ENCODE results near the gene RNASE1. TPM values are rescaled to one million over a fixed set of nuclear protein-coding genes. Genes with fewer than 3 reads are reported as not detected.
"Not testable (repeated sequence)": the region's sequence is repeated elsewhere in the genome, so short reads cannot be mapped to it uniquely, and the experiment has no call there.

RNASE1 gene
- total RNA-seq, 1 experiment from 2014 or later: not detected

GRCh38 chr14:20830831-20831230 lies 28.2 kb upstream of the RNASE1 start:
- Mint-ChIP-seq H3K36me3 (ENCODE audit: insufficient read depth, unreplicated experiment) (no peaks in the 10 kb centered on the region), H3K27ac (ENCODE audit: low read depth, unreplicated experiment) (no peak overlapping the region), H3K27me3 (ENCODE audit: insufficient read depth, unreplicated experiment) (peaks cover 11% of the 10 kb centered on the region), H3K4me3 (ENCODE audit: unreplicated experiment) (no peak overlapping the region), H3K4me1 (ENCODE audit: insufficient read depth, unreplicated experiment) (no peaks in the 10 kb centered on the region), H3K9me3 (ENCODE audit: unreplicated experiment) (no peaks in the 10 kb centered on the region)
- intact Hi-C loops (cut with micrococcal nuclease): no loop called here
- POLR2A ChIA-PET: no interaction called here
- DNase-seq (ENCODE audit: unreplicated experiment): no peak
- CTCF ChIA-PET: no interaction called here
- BruUV-seq (replicated peaks): no TSS peak
- TF ChIP-seq CTCF (IDR thresholded peaks at IDR 0.05; ENCODE audit: unreplicated experiment): no peak

GRCh38 chr14:20828024-20828694 lies 25.5 kb upstream of the RNASE1 start:
- H3K4me1 Mint-ChIP-seq (ENCODE audit: insufficient read depth, unreplicated experiment); BruUV-seq (replicated peaks); intact Hi-C loops (cut with micrococcal nuclease); POLR2A ChIA-PET; DNase-seq (ENCODE audit: unreplicated experiment); H3K36me3 Mint-ChIP-seq (ENCODE audit: insufficient read depth, unreplicated experiment); H3K27ac Mint-ChIP-seq (ENCODE audit: low read depth, unreplicated experiment); CTCF ChIA-PET; H3K4me3 Mint-ChIP-seq (ENCODE audit: unreplicated experiment); H3K9me3 Mint-ChIP-seq (ENCODE audit: unreplicated experiment): not testable (repeated sequence)
- H3K27me3 Mint-ChIP-seq (ENCODE audit: insufficient read depth, unreplicated experiment): peaks cover 13% of the 10 kb centered on the region

- intact Hi-C loops (cut with micrococcal nuclease): no loop called here
- Mint-ChIP-seq H3K27me3 (ENCODE audit: insufficient read depth, unreplicated experiment) (peaks cover 13% of the 10 kb centered on the region), H3K27ac (ENCODE audit: low read depth, unreplicated experiment) (no peak overlapping the region), H3K9me3 (ENCODE audit: unreplicated experiment) (no peaks in the 10 kb centered on the region), H3K36me3 (ENCODE audit: insufficient read depth, unreplicated experiment) (no peaks in the 10 kb centered on the region), H3K4me1 (ENCODE audit: insufficient read depth, unreplicated experiment) (no peaks in the 10 kb centered on the region), H3K4me3 (ENCODE audit: unreplicated experiment) (no peak overlapping the region)
- TF ChIP-seq CTCF (IDR thresholded peaks at IDR 0.05; ENCODE audit: unreplicated experiment): no peak
- BruUV-seq (replicated peaks): no TSS peak
- CTCF ChIA-PET: no interaction called here
- POLR2A ChIA-PET: no interaction called here
- DNase-seq (ENCODE audit: unreplicated experiment): no peak
These were observed 24.7 kb upstream of the RNASE1 start for GRCh38 chr14:20827326-20827725.

GRCh38 chr14:20826666-20827065 lies 24.0 kb upstream of the RNASE1 start:
- DNase-seq (ENCODE audit: unreplicated experiment); H3K36me3 Mint-ChIP-seq (ENCODE audit: insufficient read depth, unreplicated experiment); H3K9me3 Mint-ChIP-seq (ENCODE audit: unreplicated experiment); H3K27ac Mint-ChIP-seq (ENCODE audit: low read depth, unreplicated experiment); BruUV-seq (replicated peaks); H3K4me3 Mint-ChIP-seq (ENCODE audit: unreplicated experiment); CTCF ChIA-PET; H3K4me1 Mint-ChIP-seq (ENCODE audit: insufficient read depth, unreplicated experiment); intact Hi-C loops (cut with micrococcal nuclease): not testable (repeated sequence)
- POLR2A ChIA-PET: interaction anchor here (0.7 kb wide), 1 partner anchor 152 kb away, joined by 3 read pairs; no protein-coding TSS in a partner anchor
- peaks cover 13% of the 10 kb centered on the region for H3K27me3 Mint-ChIP-seq (ENCODE audit: insufficient read depth, unreplicated experiment)

GRCh38 chr14:20823859-20824258 lies 21.2 kb upstream of the RNASE1 start:
- Mint-ChIP-seq H3K36me3 (ENCODE audit: insufficient read depth, unreplicated experiment) (no peaks in the 10 kb centered on the region), H3K4me1 (ENCODE audit: insufficient read depth, unreplicated experiment) (no peaks in the 10 kb centered on the region), H3K4me3 (ENCODE audit: unreplicated experiment) (no peak overlapping the region), H3K9me3 (ENCODE audit: unreplicated experiment) (no peaks in the 10 kb centered on the region), H3K27me3 (ENCODE audit: insufficient read depth, unreplicated experiment) (peaks cover 13% of the 10 kb centered on the region), H3K27ac (ENCODE audit: low read depth, unreplicated experiment) (no peak overlapping the region)
- no peak for DNase-seq (ENCODE audit: unreplicated experiment)
- no peak for TF ChIP-seq CTCF (IDR thresholded peaks at IDR 0.05; ENCODE audit: unreplicated experiment)
- no TSS peak for BruUV-seq (replicated peaks)
- ChIA-PET POLR2A (no interaction called here), CTCF (interaction anchor here (0.9 kb wide), 1 partner anchor 108 kb away, joined by 3 read pairs; no protein-coding TSS in a partner anchor)
- intact Hi-C loops (cut with micrococcal nuclease): no loop called here

- BruUV-seq (replicated peaks); H3K9me3 Mint-ChIP-seq (ENCODE audit: unreplicated experiment); H3K4me3 Mint-ChIP-seq (ENCODE audit: unreplicated experiment); CTCF ChIA-PET; DNase-seq (ENCODE audit: unreplicated experiment); H3K27ac Mint-ChIP-seq (ENCODE audit: low read depth, unreplicated experiment); H3K36me3 Mint-ChIP-seq (ENCODE audit: insufficient read depth, unreplicated experiment); POLR2A ChIA-PET; H3K4me1 Mint-ChIP-seq (ENCODE audit: insufficient read depth, unreplicated experiment); intact Hi-C loops (cut with micrococcal nuclease): not testable (repeated sequence)
- H3K27me3 Mint-ChIP-seq (ENCODE audit: insufficient read depth, unreplicated experiment): peaks cover 18% of the 10 kb centered on the region
These were observed 19.0 kb upstream of the RNASE1 start for GRCh38 chr14:20821521-20822108.
